GM19467 (cell line): ENCODE results near the gene ESPNL.

Experiments used
- ATAC-seq: cut with Tn5 transposase; IDR thresholded peaks from one replicate; pipeline ENCODE4 v1.9.1; 2021; ENCODE audit warnings: mild to moderate bottlenecking, moderate library complexity; ENCODE audit not compliant: unreplicated experiment

Gene ESPNL

DNA sequence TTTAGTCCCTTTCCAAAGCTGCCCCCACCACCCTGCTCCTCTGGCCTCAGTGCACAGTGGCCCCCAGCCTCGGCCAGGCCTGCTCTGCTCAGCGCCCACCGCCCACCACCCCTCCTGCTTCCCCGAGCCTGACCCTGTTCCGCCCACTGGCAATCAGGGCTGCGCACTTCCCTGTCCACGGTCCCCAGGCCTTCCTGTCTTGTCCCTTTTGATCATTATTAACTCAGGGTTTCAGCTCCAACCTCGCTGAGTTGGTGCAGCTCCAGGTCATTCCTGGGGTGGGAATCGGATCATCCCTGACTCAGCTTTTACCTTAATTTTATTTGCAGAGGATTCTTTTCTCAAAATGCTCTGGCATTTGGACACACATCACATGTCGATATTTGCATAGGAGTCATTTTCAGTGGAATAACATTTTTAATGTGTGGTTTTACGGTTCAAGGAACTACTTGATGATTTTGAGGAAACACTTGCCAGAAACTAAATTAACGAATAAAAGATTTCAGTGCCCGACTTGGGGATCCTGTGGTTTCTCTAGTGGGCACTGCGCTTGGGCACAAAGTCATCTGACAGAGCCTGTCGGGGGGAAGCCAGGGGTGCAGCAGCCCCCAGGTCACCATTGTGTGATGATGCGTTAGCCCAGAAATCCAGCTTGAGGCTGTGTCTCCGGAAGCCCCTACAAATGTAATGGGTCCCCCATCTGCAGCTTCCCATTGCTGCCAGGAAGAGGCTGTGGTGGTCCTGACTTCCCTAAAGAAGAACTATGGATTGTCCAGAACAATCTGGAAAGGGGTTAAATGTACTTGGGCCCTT, 1.0 kb upstream of the ESPNL start:
- no peak for ATAC-seq

DNA sequence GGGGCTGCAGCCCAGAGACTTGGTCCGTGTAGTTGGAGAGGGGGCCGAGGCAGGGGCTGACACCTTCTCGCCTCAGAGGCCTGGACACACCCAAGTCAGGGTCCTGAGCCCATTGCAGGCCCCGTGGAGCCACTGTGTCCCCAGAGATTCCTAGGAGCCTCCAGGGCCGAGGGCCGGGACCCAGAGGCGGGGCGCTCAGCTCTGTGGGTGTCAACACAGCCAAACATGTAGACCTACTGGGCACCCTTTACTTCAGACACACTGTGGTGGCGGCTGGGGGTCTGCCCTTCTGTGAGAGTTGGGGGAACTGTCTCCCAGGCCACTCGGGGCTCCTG, 459 bp upstream of the ESPNL start:
- no peak for ATAC-seq

DNA sequence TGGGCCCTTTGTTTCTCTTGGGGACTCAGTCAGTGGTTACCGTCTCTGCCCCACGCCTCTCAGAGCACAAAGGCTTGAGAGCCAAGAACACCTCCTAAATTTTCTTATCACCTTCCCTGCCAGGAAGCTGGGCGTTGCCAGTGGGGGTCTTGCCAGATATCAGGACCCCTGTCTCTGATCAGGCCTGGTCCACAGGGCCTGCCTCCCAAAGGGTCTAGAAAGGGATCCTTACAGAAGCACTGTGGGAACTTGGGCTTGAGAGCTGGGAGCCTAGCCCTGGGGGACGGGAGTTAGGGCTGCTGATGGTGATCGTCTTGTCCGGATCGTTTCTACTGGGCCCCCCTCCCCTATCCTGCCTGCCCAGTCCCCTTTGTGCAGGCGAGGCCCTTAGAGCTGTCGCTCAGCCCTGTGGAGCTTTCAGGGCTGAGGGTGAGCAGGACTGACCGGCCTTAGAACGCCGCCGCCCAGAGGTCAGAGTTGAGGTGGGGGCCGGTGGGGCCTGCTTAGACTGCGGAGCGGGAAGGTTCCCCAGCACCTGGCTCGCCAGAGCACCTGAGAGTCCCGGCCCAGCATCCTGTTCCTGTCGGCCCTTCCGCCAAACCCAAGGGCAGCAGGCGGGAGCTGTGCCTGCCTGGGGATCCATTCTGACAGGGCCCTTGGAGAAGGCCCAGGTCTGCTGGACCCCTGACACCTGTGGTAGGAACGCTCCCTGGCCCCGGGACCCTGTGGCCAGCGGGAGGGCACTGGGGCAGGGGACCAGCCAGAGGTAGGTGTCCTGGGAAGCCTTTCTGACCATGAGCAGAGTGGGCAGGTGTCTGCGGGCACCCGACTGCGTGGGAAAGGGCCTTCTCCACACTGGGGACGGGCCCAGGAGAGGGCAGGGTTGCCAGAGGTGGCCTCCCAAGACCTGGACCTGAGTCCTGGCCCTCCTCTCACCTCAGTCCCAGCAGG, 956 bp downstream of the ESPNL start:
- ATAC-seq, result no peak

DNA sequence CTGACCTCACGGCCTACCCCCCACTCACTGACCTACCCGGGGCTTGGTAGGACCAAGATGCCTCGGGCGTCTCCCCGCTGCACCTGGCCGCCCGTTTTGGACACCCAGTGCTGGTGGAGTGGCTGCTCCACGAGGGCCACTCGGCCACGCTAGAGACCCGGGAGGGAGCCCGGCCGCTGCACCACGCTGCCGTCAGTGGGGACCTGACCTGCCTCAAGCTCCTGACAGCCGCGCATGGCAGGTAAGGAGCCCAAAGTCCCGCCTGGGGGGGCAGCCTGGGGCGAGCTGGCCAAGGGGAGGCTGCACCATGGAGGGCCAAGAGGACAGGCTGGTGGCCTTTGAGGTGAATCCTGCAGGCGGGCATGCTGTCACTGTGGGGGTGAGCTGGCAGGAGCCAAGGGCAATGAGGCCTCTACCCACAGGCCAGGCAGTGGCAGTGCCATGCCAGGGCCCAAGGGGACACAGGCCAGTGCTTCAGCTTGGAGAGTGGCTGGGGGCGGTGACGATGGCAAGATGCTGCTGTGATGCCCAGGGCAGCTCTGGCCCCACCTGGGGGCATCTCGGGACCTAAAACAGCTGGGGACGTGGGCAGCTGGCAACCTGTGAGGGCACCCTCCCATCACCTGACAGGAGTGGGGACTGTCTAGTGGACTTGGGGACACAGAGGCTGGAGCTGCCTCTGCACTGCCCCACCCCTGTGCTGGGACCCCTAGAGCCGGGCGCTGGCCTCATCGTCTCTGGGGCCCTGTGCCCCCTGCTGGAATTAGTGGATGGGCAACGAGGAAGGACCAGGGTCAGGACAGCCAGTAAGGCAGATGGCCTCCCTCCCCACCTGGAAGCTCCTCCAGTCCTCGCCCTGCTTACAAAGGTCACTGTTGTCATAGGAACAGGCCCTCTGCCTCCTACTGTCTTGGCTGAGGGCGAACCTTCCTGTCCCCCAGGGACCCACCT, 2.0 kb downstream of the ESPNL start:
- ATAC-seq, result no peak

DNA sequence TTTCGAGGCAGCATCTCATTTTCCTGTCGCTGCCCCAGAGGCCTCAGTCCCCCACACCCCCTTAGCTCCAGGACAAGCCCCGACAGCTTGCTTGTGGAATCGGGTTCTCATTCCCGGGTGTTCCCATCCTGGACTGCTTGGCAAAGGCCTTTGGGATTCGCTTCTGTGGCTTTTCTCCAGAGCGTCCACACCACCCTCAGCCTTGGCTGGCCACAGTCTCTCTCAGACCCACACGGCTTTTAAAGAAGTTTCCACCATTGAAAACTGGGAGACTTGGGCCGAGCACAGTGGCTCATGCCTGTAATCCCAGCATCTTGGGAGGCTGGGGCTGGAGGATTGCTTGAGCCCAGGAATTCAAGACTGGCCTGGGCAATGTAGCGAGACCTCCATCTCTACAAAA, 2.7 kb downstream of the ESPNL start:
- ATAC-seq, result no peak

DNA sequence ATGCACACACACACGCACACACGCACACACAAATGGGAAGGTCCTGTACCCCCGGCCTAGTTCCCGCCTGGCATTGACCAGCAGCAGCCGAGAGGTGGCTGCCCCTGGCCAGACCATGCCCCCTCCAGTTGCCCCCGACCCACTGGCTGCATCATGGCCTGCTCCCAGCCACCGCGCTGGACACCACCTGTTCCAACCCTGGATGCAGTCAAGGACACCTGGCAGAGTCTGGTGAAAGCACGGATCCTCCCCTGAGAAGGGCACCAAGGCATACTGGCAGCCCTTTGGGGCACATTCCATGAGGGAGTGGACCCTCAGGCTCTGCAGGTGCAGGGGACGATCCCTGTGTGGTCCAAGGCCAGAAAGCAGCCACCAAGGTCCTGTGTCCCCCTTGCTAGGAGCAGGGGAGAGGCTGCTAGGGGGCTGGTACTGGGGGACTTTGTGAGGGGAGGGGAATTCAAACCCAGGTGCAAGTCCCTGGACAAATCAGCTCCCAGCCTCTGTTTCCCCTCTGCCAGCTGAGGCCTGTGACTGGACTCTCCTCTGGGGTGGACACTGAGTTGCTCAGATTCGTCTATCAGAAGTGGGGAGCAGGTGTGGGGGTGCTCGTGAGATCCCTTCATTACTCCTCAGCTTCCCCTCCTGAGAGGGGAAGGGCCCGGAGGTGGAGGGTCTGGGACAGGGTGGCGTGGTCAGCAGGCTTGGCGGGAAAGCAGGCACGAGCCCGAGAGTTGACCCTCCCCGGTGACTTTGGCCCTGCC, 3.5 kb downstream of the ESPNL start:
- no peak for ATAC-seq

DNA sequence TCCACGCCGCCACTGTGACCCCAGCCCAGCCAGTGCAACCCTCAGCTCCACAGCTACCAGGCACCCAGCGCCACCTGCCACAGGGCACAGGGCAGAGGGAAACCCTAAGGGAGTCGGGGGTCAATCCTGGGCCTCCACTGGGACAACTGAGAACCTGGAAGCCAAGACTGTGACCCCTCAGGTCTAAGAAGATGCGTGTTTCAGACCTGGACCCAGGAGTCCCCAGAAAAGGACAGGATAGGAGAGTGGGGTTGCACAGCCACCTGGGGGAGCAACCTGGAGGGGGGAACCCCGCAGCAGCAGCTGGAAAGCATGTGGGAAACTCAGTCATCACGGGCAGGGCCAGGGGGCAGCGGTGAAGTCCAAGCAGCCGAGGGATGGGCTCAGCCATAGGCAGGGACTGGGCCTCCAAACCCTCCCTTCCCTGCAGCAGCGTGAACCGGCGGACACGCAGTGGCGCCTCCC, 4.1 kb downstream of the ESPNL start:
- ATAC-seq, result no peak

DNA sequence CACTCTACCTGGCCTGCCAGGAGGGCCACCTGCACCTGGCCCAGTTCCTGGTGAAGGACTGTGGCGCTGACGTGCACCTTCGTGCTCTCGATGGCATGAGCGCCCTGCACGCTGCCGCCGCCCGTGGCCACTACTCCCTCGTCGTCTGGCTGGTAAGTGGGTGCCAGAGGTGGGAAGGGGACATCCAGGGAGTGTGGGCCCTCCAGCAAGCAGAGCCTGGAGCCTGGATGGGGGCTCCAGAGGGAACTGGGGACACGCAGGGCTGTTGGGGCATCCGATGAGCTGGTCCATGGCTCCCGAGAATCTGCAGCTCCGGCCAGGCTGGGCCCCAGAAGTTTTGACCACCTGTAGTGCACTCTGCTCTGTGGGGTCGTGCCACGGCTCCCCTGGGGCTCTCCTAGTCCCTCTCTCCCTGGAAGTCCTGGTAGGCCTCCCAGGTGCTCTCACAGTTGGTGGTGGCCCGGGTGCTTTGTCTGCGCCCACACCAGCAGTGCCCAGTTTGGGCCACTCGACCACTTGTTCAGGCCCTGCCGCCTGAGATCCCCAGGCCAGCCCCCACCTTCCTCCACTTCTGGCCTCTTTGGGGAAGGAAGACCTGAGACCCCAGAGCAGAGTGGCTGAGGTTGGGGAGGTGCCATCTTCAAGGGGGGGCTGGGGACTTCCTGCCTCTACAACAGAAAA, 4.7 kb downstream of the ESPNL start:
- no peak for ATAC-seq

DNA sequence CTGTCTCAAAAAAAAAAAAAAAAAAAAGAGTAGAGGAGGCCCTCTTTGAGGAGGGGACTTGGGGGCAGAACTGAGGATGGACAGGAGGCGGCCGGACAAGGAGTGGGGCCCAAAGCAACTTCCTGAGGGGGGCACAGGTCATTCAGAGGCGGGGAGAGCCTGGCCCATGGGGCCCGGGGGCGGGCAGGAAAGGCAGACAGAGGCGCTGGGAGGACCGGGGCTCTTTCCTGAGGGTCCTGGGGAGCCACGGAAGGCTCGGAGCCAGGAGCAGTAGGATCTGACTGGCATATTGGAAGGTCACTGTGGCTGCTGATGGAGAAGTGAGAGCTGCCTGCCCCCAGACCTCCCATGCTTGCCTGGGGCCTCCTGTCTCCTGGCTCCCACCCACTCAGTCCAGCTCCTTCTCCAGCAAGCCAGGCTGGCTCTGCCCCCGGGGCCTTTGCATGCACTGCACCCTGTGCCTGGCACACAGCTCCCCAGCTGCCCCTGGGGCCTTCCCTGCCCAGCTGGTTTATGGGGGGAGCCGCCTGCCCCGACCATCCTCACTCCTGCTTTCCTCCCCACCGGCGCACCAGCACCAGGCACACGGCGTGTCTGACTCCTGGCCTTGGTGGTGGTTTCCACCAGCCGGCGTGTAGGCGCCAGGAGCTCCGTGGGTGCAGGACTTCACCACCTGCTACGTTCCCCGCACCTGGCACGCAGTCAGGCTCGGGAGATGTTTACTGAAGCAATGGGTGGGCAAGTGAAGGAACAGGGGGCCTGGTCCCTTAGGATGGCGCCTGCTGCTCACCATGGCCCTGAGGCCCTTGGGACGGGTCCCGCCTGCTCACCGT, 5.6 kb downstream of the ESPNL start:
- ATAC-seq, result no peak

DNA sequence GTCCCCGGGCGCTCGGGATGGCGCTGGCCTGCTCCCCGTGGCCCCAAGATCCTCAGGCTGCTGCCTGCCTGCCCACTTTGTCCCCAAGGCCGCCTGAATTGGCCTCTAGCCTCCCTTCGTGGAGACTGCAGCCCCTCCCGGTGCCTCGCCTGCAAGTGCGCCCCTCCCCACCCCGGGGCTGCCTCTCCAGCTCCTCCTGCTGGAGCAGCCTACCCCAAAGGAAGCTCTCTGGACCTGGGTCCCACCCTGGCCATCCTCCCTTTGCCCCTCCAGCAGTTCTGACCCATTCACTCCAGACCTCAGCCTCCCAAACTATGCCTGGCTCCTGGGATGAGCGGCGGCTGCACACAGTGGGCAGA, 6.2 kb downstream of the ESPNL start:
- no peak for ATAC-seq

DNA sequence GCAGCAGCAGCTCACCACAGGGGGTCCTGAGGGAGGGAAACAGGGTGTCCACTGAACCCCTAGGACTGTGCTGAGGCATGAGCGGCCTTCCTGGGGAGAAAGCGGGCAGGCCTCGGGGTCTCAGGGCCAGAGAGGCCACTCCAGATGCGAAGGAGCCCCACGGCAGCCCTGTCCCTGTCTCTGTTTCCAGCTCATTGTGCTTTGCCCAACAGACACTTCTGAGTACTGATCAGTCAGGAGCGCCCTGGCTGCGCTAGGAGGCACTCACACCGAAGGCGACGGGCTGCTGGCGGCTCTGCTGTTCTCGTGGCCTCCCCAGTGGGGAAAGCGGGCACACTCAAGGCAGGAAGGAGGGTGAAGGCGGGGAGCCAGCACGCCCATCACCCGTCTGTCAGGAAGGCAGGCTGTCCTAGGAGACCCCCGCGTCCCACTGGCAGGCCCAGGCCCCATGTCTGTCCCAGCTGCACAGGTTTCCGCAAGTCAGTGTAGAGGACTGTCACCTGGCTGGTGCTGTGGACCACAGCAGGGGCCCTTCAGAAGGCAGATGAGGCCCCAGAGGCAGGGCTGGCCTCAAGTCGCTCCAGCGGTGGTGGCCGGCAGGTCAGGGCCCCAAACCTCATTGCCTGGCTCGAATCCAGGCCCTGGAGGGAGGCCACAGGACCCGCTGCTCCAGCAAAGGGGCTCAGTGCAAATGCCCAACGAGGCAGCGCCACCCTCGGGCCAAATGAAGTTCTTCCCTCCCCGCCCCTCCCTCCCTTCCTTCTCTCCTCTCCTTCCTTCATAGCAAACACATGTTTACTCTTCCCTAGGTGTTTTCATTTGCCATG, 6.8 kb downstream of the ESPNL start:
- ATAC-seq, result no peak

DNA sequence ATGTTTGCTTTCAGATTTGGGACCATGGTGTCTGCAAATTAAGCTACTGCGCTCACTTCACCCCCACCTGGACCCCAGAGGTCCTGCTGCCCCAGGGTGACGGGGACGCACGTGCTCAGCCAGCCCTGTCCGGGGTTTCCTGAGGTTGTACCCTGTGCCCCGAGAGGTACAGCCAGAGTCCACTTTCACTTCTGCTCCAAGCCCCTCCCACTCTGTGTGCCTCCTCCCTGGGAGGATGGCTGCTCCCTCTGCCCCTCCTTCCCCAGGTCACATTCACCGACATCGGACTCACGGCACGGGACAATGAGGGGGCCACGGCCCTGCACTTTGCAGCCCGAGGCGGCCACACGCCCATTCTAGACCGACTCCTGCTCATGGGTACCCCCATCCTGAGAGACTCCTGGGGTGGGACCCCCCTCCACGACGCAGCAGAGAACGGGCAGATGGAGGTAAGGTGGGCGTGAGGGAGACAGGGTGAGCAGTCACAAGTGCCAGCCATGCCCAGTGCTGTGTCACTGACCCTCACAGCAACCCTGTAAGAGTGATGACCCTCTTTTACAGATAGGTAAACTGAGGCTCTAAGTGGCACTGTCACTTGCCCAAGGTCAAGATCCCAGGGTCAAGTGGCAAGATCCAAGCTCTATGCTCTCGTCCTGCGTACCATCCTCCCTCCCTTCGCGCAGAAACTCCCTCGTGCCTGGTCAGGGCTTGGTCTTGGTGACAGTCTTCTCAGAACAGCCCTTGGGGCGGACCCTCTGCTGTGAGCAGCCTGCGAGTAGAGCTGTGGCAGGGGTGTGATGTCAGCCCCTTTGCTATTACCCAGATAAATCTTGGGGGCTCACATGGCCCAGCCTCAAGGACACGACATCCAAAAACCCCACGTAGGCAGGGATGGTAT, 7.6 kb downstream of the ESPNL start:
- ATAC-seq, result peak; percentile 70

DNA sequence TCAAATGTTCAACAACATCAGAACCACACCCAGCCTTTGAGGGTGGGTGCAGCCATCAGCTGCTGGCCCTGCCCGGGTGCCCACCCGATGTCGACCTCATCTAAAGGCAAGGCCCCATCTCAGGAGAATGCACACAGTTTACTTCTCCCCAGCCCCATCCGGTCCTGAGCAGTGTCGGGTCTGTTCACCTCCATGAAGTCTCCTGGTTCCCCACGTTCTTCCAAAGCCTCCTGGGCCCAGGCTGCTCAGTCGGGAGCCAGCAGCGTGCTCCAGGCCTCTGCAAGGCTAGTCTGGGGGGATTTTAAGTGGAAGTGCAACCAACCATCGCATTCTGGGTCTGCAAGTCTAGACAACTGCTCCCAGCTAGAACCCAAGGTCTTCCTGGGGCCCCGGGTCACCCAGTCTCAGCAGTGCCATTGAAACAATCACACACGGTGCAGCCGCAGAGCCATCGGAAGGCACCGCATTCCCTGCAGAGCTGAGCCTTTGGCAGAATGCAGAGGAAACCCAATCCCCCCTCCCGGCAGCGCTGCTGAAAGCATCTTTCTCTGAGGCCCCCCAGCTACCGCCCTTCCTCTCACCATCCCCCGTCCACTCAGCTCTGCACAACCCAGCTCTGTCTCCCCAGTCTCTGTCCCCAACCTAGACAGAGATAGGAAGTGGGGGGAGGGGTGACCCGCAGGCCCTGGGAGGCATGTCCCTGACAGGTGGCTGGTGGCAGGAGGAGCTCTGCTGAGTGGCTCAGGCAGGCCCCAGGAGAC, 8.5 kb downstream of the ESPNL start:
- ATAC-seq, result peak; percentile 69

DNA sequence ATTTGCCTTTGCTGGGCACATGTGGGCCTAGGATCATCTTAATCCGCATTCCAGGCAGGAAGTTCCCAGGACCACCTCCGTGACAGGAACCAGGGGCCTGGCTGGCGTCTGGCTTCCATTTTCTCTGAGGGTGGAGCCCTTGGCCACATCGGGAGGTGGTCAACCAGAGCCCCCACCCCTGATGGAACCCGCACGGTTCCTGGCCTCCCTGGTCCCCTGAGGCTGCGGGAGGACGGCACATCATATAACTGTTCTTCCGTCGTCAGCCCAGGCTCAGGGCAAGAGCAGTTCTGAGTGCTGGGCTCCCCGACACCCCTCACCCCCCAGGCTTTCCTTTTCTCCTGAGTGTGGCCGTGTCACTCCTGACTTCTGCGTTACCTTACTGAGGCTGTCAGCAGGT, 13.5 kb downstream of the ESPNL start:
- no peak for ATAC-seq

DNA sequence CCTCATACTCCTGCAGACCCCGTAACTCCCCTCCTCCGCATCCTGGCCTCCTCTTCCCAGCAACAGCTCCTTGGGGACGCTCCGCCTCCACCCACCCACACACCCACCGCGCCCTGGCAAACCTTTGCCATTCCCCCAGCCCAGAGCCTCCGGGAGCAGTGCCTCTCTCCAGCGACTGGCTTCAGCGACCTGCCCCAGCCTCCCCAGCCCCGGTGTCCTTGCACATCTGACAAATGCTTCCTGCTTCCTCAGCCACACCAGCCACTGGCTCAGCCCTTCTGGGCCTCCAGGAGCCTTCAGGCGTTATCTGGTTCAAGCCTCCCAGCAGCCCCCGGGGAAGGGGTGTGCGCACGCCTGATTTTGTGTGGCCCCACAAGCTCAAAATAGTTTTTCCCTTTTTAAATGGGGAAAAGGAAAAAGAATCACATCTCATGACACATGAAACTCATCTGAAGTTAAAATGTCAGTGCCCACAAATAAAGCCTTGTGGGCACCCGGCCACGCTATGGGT, 14.2 kb downstream of the ESPNL start:
- no peak for ATAC-seq
